ENCODE results near the gene PATZ1.

DNA sequence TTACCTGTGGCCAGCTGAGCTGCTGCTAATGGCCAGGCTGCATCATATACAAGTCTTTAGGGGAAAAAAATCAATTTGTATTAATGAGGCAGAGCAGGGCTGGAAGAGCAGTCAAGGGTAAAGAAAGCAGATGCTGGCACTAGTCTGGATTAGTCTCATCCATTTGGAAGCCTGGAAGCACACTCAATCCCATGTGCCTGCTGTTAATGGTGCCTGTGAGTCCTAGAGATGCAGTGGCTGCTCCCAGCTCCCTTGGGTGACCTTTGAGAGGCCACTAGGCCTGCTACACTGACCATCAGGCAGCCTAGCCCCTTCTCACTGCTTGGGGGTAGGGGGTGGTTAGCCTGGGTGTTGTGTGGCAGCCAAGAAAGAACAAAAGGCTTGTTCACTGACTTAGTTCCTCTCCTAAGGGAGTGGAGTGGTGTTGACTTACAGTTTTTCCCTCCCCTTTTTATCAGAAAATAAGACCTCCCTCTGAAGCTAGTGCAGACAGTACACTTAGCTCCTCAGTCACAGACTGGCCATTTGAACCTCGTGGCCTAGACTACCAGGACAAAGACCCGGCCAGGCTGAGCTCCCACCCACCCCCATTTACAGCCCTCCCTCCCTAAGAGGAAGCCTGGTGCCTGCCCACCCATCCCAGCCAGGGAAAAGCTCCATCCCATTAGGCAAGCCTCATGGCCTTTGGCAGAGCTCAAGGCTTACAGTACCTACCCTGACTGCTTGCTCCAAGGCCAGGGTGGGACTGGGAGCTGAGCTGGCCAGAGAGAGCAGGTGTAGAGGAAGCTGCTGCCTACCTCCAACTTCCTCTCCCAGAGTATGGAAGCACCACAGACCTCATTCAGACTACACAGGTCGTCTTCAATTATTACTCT lies 61.6 kb downstream of the PATZ1 start:
- TF ChIP-seq, protein P1, sequence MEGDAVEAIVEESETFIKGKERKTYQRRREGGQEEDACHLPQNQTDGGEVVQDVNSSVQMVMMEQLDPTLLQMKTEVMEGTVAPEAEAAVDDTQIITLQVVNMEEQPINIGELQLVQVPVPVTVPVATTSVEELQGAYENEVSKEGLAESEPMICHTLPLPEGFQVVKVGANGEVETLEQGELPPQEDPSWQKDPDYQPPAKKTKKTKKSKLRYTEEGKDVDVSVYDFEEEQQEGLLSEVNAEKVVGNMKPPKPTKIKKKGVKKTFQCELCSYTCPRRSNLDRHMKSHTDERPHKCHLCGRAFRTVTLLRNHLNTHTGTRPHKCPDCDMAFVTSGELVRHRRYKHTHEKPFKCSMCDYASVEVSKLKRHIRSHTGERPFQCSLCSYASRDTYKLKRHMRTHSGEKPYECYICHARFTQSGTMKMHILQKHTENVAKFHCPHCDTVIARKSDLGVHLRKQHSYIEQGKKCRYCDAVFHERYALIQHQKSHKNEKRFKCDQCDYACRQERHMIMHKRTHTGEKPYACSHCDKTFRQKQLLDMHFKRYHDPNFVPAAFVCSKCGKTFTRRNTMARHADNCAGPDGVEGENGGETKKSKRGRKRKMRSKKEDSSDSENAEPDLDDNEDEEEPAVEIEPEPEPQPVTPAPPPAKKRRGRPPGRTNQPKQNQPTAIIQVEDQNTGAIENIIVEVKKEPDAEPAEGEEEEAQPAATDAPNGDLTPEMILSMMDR (IDR thresholded peaks at IDR 0.05 in 2 of 3, conservative IDR thresholded peaks at IDR 0.05 in 1 of 3; ENCODE audit: insufficient read depth in 2 of 3, low read depth in 1 of 3, low read length in 3 of 3): no peak
- TF ChIP-seq RNF2 (IDR thresholded peaks at IDR 0.05): no peak

Data from K562 (cell line).